H1 (cell line): ENCODE results near the gene CLTCL1. TPM values are rescaled to one million over a fixed set of nuclear protein-coding genes. Genes with fewer than 3 reads are reported as not detected.

Experiments used
- CTCF ChIA-PET: fragments of 300-600 bp; sonication (Branson Sonifier 250); formaldehyde crosslinking; loops from one replicate; lab custom pipeline; 2021; ENCODE audit not compliant: partially characterized antibody; lab: Charles Lee
- POLR2A ChIA-PET: fragments of 300-600 bp; sonication (Branson Sonifier 250); formaldehyde crosslinking; loops from one replicate; lab custom pipeline; 2021; ENCODE audit warnings: inconsistent platforms; ENCODE audit not compliant: partially characterized antibody; lab: Charles Lee
- DNase-seq, 2 experiments: peaks; one replicate each; pipeline versions ENCODE4 v3.0.0 to v3.0.0-alpha.2; 2010 to 2022; ENCODE audit warnings: low spot score in 2 of 2, low read depth in 1 of 2, mixed read lengths in 1 of 2
- FAIRE-seq: peaks from 2 replicates; lab custom pipeline; 2011; peaks lifted over from hg19 to GRCh38; lab: Jason Lieb, UNC
- H2AFZ ChIP-seq: 2 replicates; pipeline ENCODE4 v1.8.1; 2012; ENCODE audit warnings: low read length, inconsistent platforms
- H2AK5ac ChIP-seq: 2 replicates; pipeline ENCODE4 v1.6.1; 2013; ENCODE audit warnings: low read depth, low read length
- H2BK120ac ChIP-seq: replicated peaks from 2 replicates; pipeline ENCODE3; 2013; ENCODE audit warnings: low read depth, low read length, inconsistent platforms
- H2BK12ac ChIP-seq: 2 replicates; pipeline ENCODE4 v1.6.1; 2013; ENCODE audit warnings: low read depth, low read length
- H2BK15ac ChIP-seq: 2 replicates; pipeline ENCODE4 v1.6.1; 2013; ENCODE audit warnings: low read length
- H2BK20ac ChIP-seq: 2 replicates; pipeline ENCODE4 v1.6.1; 2013; ENCODE audit warnings: low read length
- H2BK5ac ChIP-seq: 2 replicates; pipeline ENCODE4 v1.6.1; 2013; ENCODE audit warnings: low read depth, low read length
- H3K14ac ChIP-seq: 2 replicates; pipeline ENCODE4 v1.6.1; 2013; ENCODE audit warnings: inconsistent platforms; ENCODE audit not compliant: insufficient read length
- H3K18ac ChIP-seq: 2 replicates; pipeline ENCODE4 v1.6.1; 2013; ENCODE audit warnings: low read length; ENCODE audit errors: extremely low read depth
- H3K23ac ChIP-seq: 2 replicates; pipeline ENCODE4 v1.6.1; 2013; ENCODE audit warnings: inconsistent platforms; ENCODE audit not compliant: insufficient read length
- H3K23me2 ChIP-seq: 2 replicates; pipeline ENCODE4 v1.6.1; 2013; ENCODE audit warnings: low read depth, low read length
- H3K27ac ChIP-seq: 2 replicates; pipeline ENCODE4 v1.6.1; 2011; ENCODE audit warnings: low read depth, low read length, inconsistent platforms
- H3K27me3 ChIP-seq, 4 experiments: replicated peaks in 1 of 4; 1 replicate in 1 of 4; 2 replicates in 3 of 4; pipeline versions ENCODE4 v1.6.1 to v1.8.1; 2011 to 2013; ENCODE audit warnings: low read length in 3 of 4, mild to moderate bottlenecking in 3 of 4, inconsistent platforms in 2 of 4, mixed read lengths in 2 of 4, moderate library complexity in 1 of 4; ENCODE audit not compliant: control insufficient read depth in 3 of 4, insufficient read depth in 3 of 4; ENCODE audit errors: extremely low read depth in 1 of 4
- H3K36me3 ChIP-seq, 4 experiments: 2 replicates each; pipeline versions ENCODE4 v1.6.1 to v1.8.1; 2011 to 2013; ENCODE audit warnings: mild to moderate bottlenecking in 4 of 4, low read length in 3 of 4, moderate library complexity in 2 of 4, control low read depth in 1 of 4, inconsistent platforms in 1 of 4; ENCODE audit not compliant: insufficient read depth in 4 of 4, control insufficient read depth in 2 of 4
- H3K4ac ChIP-seq: replicated peaks from 2 replicates; pipeline ENCODE3; 2013; ENCODE audit warnings: low read length, low read depth, mixed read lengths, inconsistent platforms; ENCODE audit not compliant: insufficient read length
- H3K4me1 ChIP-seq, 4 experiments: replicated peaks in 1 of 4; 1 replicate in 1 of 4; 2 replicates in 3 of 4; pipeline versions ENCODE4 v1.6.1 to v1.8.1; 2011 to 2013; ENCODE audit warnings: low read length in 3 of 4, inconsistent platforms in 2 of 4, mixed read lengths in 1 of 4; ENCODE audit not compliant: insufficient read depth in 4 of 4, control insufficient read depth in 3 of 4
- H3K4me2 ChIP-seq, 2 experiments: 2 replicates each; pipeline versions ENCODE4 v1.6.1 to v1.8.1; 2011 to 2013; ENCODE audit warnings: low read depth in 2 of 2, low read length in 2 of 2, control low read depth in 1 of 2, inconsistent platforms in 1 of 2, mild to moderate bottlenecking in 1 of 2; ENCODE audit not compliant: insufficient read depth in 1 of 2
- H3K4me3 ChIP-seq, 4 experiments: fragments of 200-600, 300-600 bp in 1 of 4; sonication (generic), shearing (Covaris generic), sonication (Bioruptor Twin) in 1 of 4; 2 replicates each; pipeline versions ENCODE4 v1.5.1 to v1.8.1; 2011 to 2016; ENCODE audit warnings: low read length in 4 of 4, low read depth in 3 of 4, control low read depth in 2 of 4, inconsistent platforms in 2 of 4, mild to moderate bottlenecking in 2 of 4, mixed read lengths in 1 of 4, moderate library complexity in 1 of 4; ENCODE audit not compliant: insufficient read depth in 2 of 4; ENCODE audit errors: extremely low read depth in 1 of 4
- H3K56ac ChIP-seq: replicated peaks from 2 replicates; pipeline ENCODE3; 2013; ENCODE audit warnings: low read depth, mild to moderate bottlenecking, mixed read lengths, low read length, inconsistent platforms; ENCODE audit not compliant: insufficient read length
- H3K79me1 ChIP-seq: 2 replicates; pipeline ENCODE4 v1.6.1; 2013; ENCODE audit warnings: low read depth, low read length, control low read depth
- H3K79me2 ChIP-seq, 2 experiments: 2 replicates each; pipeline versions ENCODE4 v1.6.1 to v1.8.1; 2012 to 2013; ENCODE audit warnings: low read length in 2 of 2, mild to moderate bottlenecking in 2 of 2, inconsistent platforms in 1 of 2; ENCODE audit not compliant: insufficient read depth in 2 of 2, control insufficient read depth in 1 of 2
- H3K9ac ChIP-seq, 4 experiments: replicated peaks in 1 of 4; 1 replicate in 1 of 4; 2 replicates in 3 of 4; pipeline versions ENCODE4 v1.6.1 to v1.8.1; 2011 to 2013; ENCODE audit warnings: low read depth in 3 of 4, low read length in 3 of 4, control low read depth in 2 of 4, mild to moderate bottlenecking in 2 of 4, moderate library complexity in 2 of 4, inconsistent platforms in 1 of 4; ENCODE audit errors: extremely low read depth in 1 of 4
- H3K9me3 ChIP-seq, 2 experiments: 2 replicates each; pipeline versions ENCODE4 v1.6.1 to v1.8.1; 2012 to 2013; ENCODE audit warnings: mild to moderate bottlenecking in 2 of 2, moderate library complexity in 2 of 2, control low read depth in 1 of 2, inconsistent platforms in 1 of 2, low read depth in 1 of 2, low read length in 1 of 2, mixed read lengths in 1 of 2; ENCODE audit not compliant: insufficient read depth in 2 of 2
- H4K20me1 ChIP-seq, 2 experiments: replicated peaks in 1 of 2; 2 replicates each; pipeline versions ENCODE3 to v1.8.1; 2011 to 2013; ENCODE audit warnings: inconsistent platforms in 2 of 2, low read length in 2 of 2, mild to moderate bottlenecking in 1 of 2; ENCODE audit not compliant: insufficient read depth in 2 of 2, control insufficient read depth in 1 of 2
- H4K5ac ChIP-seq: 2 replicates; pipeline ENCODE4 v1.6.1; 2013; ENCODE audit warnings: low read length, low read depth, mixed read lengths, inconsistent platforms; ENCODE audit not compliant: insufficient read length
- H4K8ac ChIP-seq: 2 replicates; pipeline ENCODE4 v1.8.0; 2013; ENCODE audit warnings: mild to moderate bottlenecking, moderate library complexity, low read length, inconsistent platforms; ENCODE audit not compliant: insufficient read depth; ENCODE audit errors: extremely low read depth
- H4K91ac ChIP-seq: replicated peaks from 2 replicates; pipeline ENCODE3; 2013; ENCODE audit warnings: low read length, mixed read lengths, inconsistent platforms; ENCODE audit not compliant: insufficient read length
- BCL11A ChIP-seq, 2 experiments: IDR thresholded peaks; one replicate each; pipeline ENCODE4 v1.6.1; 2011; ENCODE audit warnings: low read depth in 2 of 2, low read length in 2 of 2, mild to moderate bottlenecking in 2 of 2
- CHD1 ChIP-seq: IDR thresholded peaks from 2 replicates; pipeline ENCODE4 v1.6.1; 2012; ENCODE audit warnings: low read depth, low read length, improper control_type of control experiment
- EGR1 ChIP-seq: IDR thresholded peaks from 2 replicates; pipeline ENCODE4 v1.6.1; 2011; ENCODE audit warnings: low read depth, low read length, borderline replicate concordance
- GTF2F1 ChIP-seq: IDR thresholded peaks from 2 replicates; pipeline ENCODE4 v1.6.1; 2012; ENCODE audit warnings: low read depth, low read length, improper control_type of control experiment, borderline replicate concordance
- HDAC6 ChIP-seq: IDR thresholded peaks from one replicate; pipeline ENCODE4 v1.7.1; 2012; ENCODE audit warnings: low read depth, mild to moderate bottlenecking, inconsistent platforms, low read length, moderate library complexity
- JUN ChIP-seq: IDR thresholded peaks from 2 replicates; pipeline ENCODE4 v1.6.1; 2011; ENCODE audit warnings: low read depth, mild to moderate bottlenecking, improper control_type of control experiment, low read length
- JUND ChIP-seq: IDR thresholded peaks from 2 replicates; pipeline ENCODE4 v1.6.1; 2011; ENCODE audit warnings: mild to moderate bottlenecking, improper control_type of control experiment, low read length
- NRF1 ChIP-seq: IDR thresholded peaks from 2 replicates; pipeline ENCODE4 v1.6.1; 2011; ENCODE audit warnings: mild to moderate bottlenecking, low read depth, low read length, improper control_type of control experiment
- RAD21 ChIP-seq, 2 experiments: IDR thresholded peaks in 1 of 2; conservative IDR thresholded peaks in 1 of 2; 2 replicates each; pipeline ENCODE4 v1.6.1; 2011; ENCODE audit warnings: low read depth in 2 of 2, low read length in 2 of 2, improper control_type of control experiment in 1 of 2, inconsistent platforms in 1 of 2, mild to moderate bottlenecking in 1 of 2, moderate library complexity in 1 of 2
- RBBP5 ChIP-seq: IDR thresholded peaks from 2 replicates; pipeline ENCODE4 v1.7.1; 2012; ENCODE audit warnings: low read depth, mild to moderate bottlenecking, inconsistent platforms, low read length, moderate library complexity, borderline replicate concordance
- SAP30 ChIP-seq: fragments of 300-600 bp; sonication (generic); IDR thresholded peaks from 2 replicates; pipeline ENCODE4 v1.7.1; 2012; ENCODE audit warnings: low read length, moderate library complexity, mild to moderate bottlenecking, inconsistent platforms; ENCODE audit not compliant: insufficient read depth, insufficient replicate concordance
- ZNF274 ChIP-seq: IDR thresholded peaks from 2 replicates; pipeline ENCODE4 v1.7.0; 2012; ENCODE audit warnings: low read length, borderline replicate concordance; ENCODE audit errors: extremely low read depth
- WGBS, 2 experiments: shearing (Covaris generic) in 1 of 2; methylation state at CpG; one replicate each; pipeline versions ENCODE4 v1.1.6 to v1.1.7; 2013 to 2015; ENCODE audit warnings: low lambda C conversion rate in 2 of 2, mixed read lengths in 2 of 2, inconsistent platforms in 1 of 2, low coverage in 1 of 2, missing lambda C conversion rate in 1 of 2; ENCODE audit not compliant: insufficient replicate concordance in 2 of 2, insufficient coverage in 1 of 2, insufficient read length in 1 of 2; ENCODE audit errors: extremely low coverage in 1 of 2, missing lambda C conversion rate in 1 of 2; 5-methylcytosine and 5-hydroxymethylcytosine counted together
- polyA plus RNA-seq, 7 experiments: library from polyadenylated mRNA; depleted of rRNA in 3 of 7; stranded (reverse) in 5 of 7; unstranded in 2 of 7; fragments of >200 nt in 5 of 7; fragments of 200-250 nt in 2 of 7; gene quantifications; 1 replicate in 5 of 7; 2 replicates in 1 of 7; 4 replicates in 1 of 7; pipeline versions ENCODE4 v1.2.1 to v1.2.3, GENCODE V29; 2011 to 2013; ENCODE audit warnings: missing spikeins in 2 of 7, mixed read lengths in 2 of 7
- total RNA-seq: library from RNA; stranded (reverse); fragmentation: NEBNext Ultra II Directional; extraction: Animal tissue kit (Norgen Biotek cat#: 25700); gene quantifications from 2 replicates; pipeline ENCODE4 v1.2.1, GENCODE V29; 2021

The CLTCL1 gene
- total and polyA plus RNA-seq, 2 of the 8 experiments (the other 6 are each of a cell fraction or from before 2014, with no cell fraction given), result 12.4 to 17.0 TPM

DNA sequence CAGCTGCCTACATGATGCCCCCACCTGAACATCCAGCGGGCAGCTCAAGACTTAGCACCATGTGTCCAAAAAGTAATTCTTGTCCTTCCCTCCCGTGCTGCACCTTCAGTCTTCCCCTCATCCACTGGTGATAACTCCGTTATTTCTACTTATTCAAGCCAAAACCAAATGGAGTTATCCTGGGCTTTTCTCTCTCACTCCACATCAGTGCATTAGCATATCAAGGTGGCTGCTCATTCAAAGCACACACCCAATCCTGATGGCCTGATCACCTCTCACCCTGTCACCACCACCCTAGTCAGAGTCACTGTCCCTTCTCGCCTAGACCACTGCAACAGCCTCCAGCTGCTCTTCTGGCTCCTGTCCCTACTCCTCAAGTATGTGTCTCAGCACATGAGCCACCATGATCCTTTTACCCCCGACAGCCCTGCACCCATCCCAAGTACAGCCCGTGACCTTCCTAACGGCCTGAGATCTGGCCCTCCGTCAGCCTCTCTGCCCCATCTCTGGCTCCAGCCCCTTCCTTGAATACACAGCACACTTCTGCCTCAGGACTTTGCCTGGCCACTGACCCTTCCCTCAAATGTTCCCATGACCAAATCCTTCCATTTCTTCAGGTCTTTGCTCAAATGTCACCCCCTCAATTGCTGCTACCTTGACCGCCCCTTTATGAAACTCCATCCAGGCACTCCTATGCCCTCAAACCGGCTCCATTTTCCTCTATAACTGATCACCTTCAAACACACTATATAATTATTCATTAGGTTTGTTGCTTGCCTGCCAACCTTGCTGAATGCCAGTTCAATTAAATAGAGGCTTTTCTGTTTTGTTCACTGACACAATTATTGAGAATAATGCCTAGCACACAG lies 93.3 kb downstream of the CLTCL1 start:
- Histone ChIP-seq H2BK120ac (no peak overlapping the region), H4K91ac (no peak overlapping the region), H3K56ac (no peak overlapping the region), H3K27me3 (no peaks in the 10 kb centered on the region), H4K8ac (no peak overlapping the region), H2BK20ac (no peak overlapping the region), H3K9me3 (no peaks in the 10 kb centered on the region), H2BK15ac (no peak overlapping the region), H3K79me1 (no peaks in the 10 kb centered on the region), H2AFZ (no peak overlapping the region), H4K20me1 (peaks cover 0 to 1% of the 10 kb centered on the region in 2 experiments), H3K79me2 (no peaks in the 10 kb centered on the region), H3K27ac (no peak overlapping the region), H2BK12ac (no peak overlapping the region), H3K14ac (no peak overlapping the region), H3K9ac (no peak overlapping the region), H3K23ac (no peak overlapping the region), H3K4me1 (peaks cover 0 to 4% (median 0%) of the 10 kb centered on the region in 4 experiments; a peak in 1 of 7 replicates), H3K36me3 (peaks cover 0 to 21% (median 3%) of the 10 kb centered on the region in 4 experiments; a peak in 4 of 8 replicates), H2BK5ac (no peak overlapping the region), H2AK5ac (no peak overlapping the region), H3K18ac (no peak overlapping the region), H3K4me2 (no peak overlapping the region), H3K4ac (no peak overlapping the region), H4K5ac (no peak overlapping the region), H3K4me3 (no peak overlapping the region), H3K23me2 (no peaks in the 10 kb centered on the region)
- POLR2A ChIA-PET, result interaction anchor here (0.6 to 1.6 kb wide), 3 partner anchors 10 to 19 kb away, joined by 3 to 4 read pairs (median 4); partner anchors contain the start of gene SLC25A1
- DNase-seq, result no peak
- no peak for FAIRE-seq
- CTCF ChIA-PET, result interaction anchor here (0.6 to 1.5 kb wide), 5 partner anchors 8 to 20 kb away, joined by 3 read pairs; partner anchors contain the start of gene SLC25A1
- 86% methylated on average over 10 of the region's 10 CpGs; no CpG with 5 or more reads in 1 of the 2 experiments for WGBS, 2 experiments
- TF ChIP-seq RBBP5 (no peak), CHD1 (no peak), NRF1 (no peak), HDAC6 (no peak), SAP30 (no peak), GTF2F1 (no peak), JUN (no peak), BCL11A (IDR thresholded peaks at IDR 0.05; ENCODE audit: low read depth in 2 of 2, low read length in 2 of 2) (no peak), EGR1 (no peak), ZNF274 (no peak), RAD21 (IDR thresholded peaks at IDR 0.05 in 1 of 2, conservative IDR thresholded peaks at IDR 0.05 in 1 of 2; ENCODE audit: low read depth in 2 of 2, low read length in 2 of 2) (no peak), JUND (no peak)
